OCI-LY7 (cell line): ENCODE data around the gene HEXB. TPM values are rescaled to one million over a fixed set of nuclear protein-coding genes. Genes with fewer than 3 reads are reported as not detected.

Experiments
- Bru-seq: library from RNA; stranded (reverse); fragments of 400-500 nt; gene quantifications from one replicate; lab custom pipeline; 2021; lab: Mats Ljungman, UMichigan
- BruChase-seq, 2 experiments: library from RNA; stranded (reverse); fragments of 400-500 nt; gene quantifications; one replicate each; lab custom pipeline; 2021; lab: Mats Ljungman, UMichigan
- BruUV-seq: library from RNA; stranded (reverse); fragments of 400-500 nt; replicated peaks from 2 replicates; lab custom pipeline; 2021; lab: Mats Ljungman, UMichigan
- CTCF ChIA-PET: fragments of 300-600 bp; sonication (Branson Sonifier 250); formaldehyde crosslinking; loops from one replicate; lab custom pipeline; 2022; ENCODE audit warnings: antibody characterized with exemption; ENCODE audit not compliant: unreplicated experiment; lab: Charles Lee
- POLR2A ChIA-PET: fragments of 300-600 bp; sonication (Branson Sonifier 250); formaldehyde crosslinking; loops from one replicate; lab custom pipeline; 2022; ENCODE audit warnings: antibody characterized with exemption; lab: Charles Lee
- DNase-seq: peaks from one replicate; pipeline ENCODE4 v3.0.0-alpha.2; 2015; ENCODE audit warnings: low spot score
- H2AFZ ChIP-seq: fragments of 200-600 bp; sonication (generic), shearing (Covaris generic); 2 replicates; pipeline ENCODE4 v1.6.1; 2014; ENCODE audit warnings: mild to moderate bottlenecking, antibody characterized with exemption, low read length, moderate library complexity
- H3K27ac ChIP-seq: fragments of 200-600 bp; sonication (generic); 2 replicates; pipeline ENCODE4 v1.5.1; 2014; ENCODE audit warnings: mixed run types, low read depth, mild to moderate bottlenecking, moderate library complexity, low read length, inconsistent platforms; ENCODE audit not compliant: poor library complexity, severe bottlenecking
- H3K36me3 ChIP-seq: fragments of 200-600 bp; sonication (generic); 2 replicates; pipeline ENCODE4 v1.6.1; 2014; ENCODE audit warnings: mild to moderate bottlenecking, antibody characterized with exemption, low read length, moderate library complexity, mixed read lengths; ENCODE audit not compliant: insufficient read depth
- H3K4me1 ChIP-seq: fragments of 200-600 bp; sonication (generic); 2 replicates; pipeline ENCODE4 v1.5.1; 2014; ENCODE audit warnings: mild to moderate bottlenecking, low read length; ENCODE audit not compliant: insufficient read depth, poor library complexity, severe bottlenecking
- H3K4me2 ChIP-seq: fragments of 200-600 bp; sonication (generic); 2 replicates; pipeline ENCODE4 v1.6.1; 2014; ENCODE audit warnings: mild to moderate bottlenecking, low read length
- H3K4me3 ChIP-seq: fragments of 200-600 bp; sonication (generic); 2 replicates; pipeline ENCODE4 v1.5.1; 2014; ENCODE audit warnings: mild to moderate bottlenecking, low read depth, low read length; ENCODE audit not compliant: poor library complexity, severe bottlenecking
- H3K79me2 ChIP-seq: fragments of 200-600 bp; sonication (generic); 2 replicates; pipeline ENCODE4 v1.6.1; 2016; ENCODE audit warnings: low read depth, mild to moderate bottlenecking, low read length, moderate library complexity, mixed read lengths; ENCODE audit not compliant: insufficient read depth
- H3K9me2 ChIP-seq: fragments of 200-600 bp; sonication (generic); 2 replicates; pipeline ENCODE4 v1.6.1; 2016; ENCODE audit warnings: mild to moderate bottlenecking, low read length, mixed read lengths; ENCODE audit not compliant: insufficient read depth
- H3K9me3 ChIP-seq: fragments of 200-600 bp; sonication (generic); 2 replicates; pipeline ENCODE4 v1.6.1; 2014; ENCODE audit warnings: mild to moderate bottlenecking, mixed run types, low read length, mixed read lengths
- H4K20me1 ChIP-seq: fragments of 200-600 bp; sonication (generic); 2 replicates; pipeline ENCODE4 v1.6.1; 2014; ENCODE audit warnings: mild to moderate bottlenecking, antibody characterized with exemption, low read length, moderate library complexity, mixed read lengths; ENCODE audit not compliant: insufficient read depth
- EZH2phosphoT487 ChIP-seq: fragments of 200-600 bp; sonication (generic); IDR thresholded peaks from 2 replicates; pipeline ENCODE4 v1.6.1; 2018; ENCODE audit warnings: low read depth, borderline replicate concordance, mild to moderate bottlenecking, mixed run types, antibody characterized with exemption, low read length, moderate library complexity, mixed read lengths
- intact Hi-C: fragments of 100-400 bp; cut with micrococcal nuclease; formaldehyde crosslinking; loops from one replicate; pipeline ENCODE4 v1.10.0; 2022; ENCODE audit not compliant: unreplicated experiment
- long read RNA-seq: library from polyadenylated mRNA; stranded (forward); transcript quantifications from one replicate; pipeline ENCODE4 v2.0.0, GENCODE V29; 2022
- total RNA-seq, 2 experiments: library from RNA; depleted of rRNA in 1 of 2; stranded (reverse); fragments of >200 nt in 1 of 2; shearing (Covaris generic) in 1 of 2; gene quantifications; 2 replicates each; pipeline ENCODE4 v1.2.3, GENCODE V29; 2014 to 2022
- TF ChIP-seq, protein P1 (sequence below): fragments of 200-600 bp; sonication (generic); conservative IDR thresholded peaks from 2 replicates; pipeline ENCODE4 v1.5.1; 2014; ENCODE audit warnings: mild to moderate bottlenecking, antibody characterized with exemption, low read length, moderate library complexity, mixed read lengths

The HEXB gene
- total RNA-seq (2014; rRNA removed; shearing (Covaris generic)) (23.8 and 27.4 TPM in 2 replicates), total RNA-seq (2022) (35.4 and 36.2 TPM in 2 replicates), Bru-seq, nascent RNA (percentile 45 among the genes with signal in this experiment), BruChase-seq, experiment 1, labeled RNA remaining after a 6-hour chase (percentile 49 among the genes with signal in this experiment), BruChase-seq, experiment 2, labeled RNA remaining after a 2-hour chase (percentile 43 among the genes with signal in this experiment)
- long read RNA-seq, transcript HEXB-201 (14 exons, 1,901 nt) = major isoform, 50 of 63 reads
- long read RNA-seq, partial matches to known transcripts = 5 of 63 reads
- long read RNA-seq, other reads (novel, unspliced or antisense) = 6 of 63 reads

GRCh38 chr5:74684900-74685851, at the start of gene HEXB:
Gene HEXB, plus strand, starts transcription at chr5:74685233. Its CDS starts 28 bp downstream, at chr5:74685261.
- ChIA-PET POLR2A (no interaction called here), CTCF (no interaction called here)
- no peaks in the 10 kb centered on the region for H3K9me3 ChIP-seq
- H4K20me1 ChIP-seq = no peaks in the 10 kb centered on the region
- no peaks in the 10 kb centered on the region for H3K9me2 ChIP-seq
- intact Hi-C loops = loop anchor here (5.0 kb wide), 1 partner anchor 82 kb away; the partner anchor contains the start of genes GFM2 and NSA2
- peak; percentile 72 for DNase-seq
- H3K4me1 ChIP-seq = peaks cover 25% of the 10 kb centered on the region
- H2AFZ ChIP-seq = peak within 1 kb of the TSS; percentile 98
- peak within 1 kb of the TSS; percentile 95 for H3K4me2 ChIP-seq
- H3K79me2 ChIP-seq = no peaks in the 10 kb centered on the region
- no peaks in the 10 kb centered on the region for H3K36me3 ChIP-seq
- H3K4me3 ChIP-seq = peak within 1 kb of the TSS; percentile 81
- H3K27ac ChIP-seq = no peak within 1 kb of the TSS
- no TSS peak for BruUV-seq
- no peak for TF ChIP-seq EZH2phosphoT487
- TF ChIP-seq, protein P1, sequence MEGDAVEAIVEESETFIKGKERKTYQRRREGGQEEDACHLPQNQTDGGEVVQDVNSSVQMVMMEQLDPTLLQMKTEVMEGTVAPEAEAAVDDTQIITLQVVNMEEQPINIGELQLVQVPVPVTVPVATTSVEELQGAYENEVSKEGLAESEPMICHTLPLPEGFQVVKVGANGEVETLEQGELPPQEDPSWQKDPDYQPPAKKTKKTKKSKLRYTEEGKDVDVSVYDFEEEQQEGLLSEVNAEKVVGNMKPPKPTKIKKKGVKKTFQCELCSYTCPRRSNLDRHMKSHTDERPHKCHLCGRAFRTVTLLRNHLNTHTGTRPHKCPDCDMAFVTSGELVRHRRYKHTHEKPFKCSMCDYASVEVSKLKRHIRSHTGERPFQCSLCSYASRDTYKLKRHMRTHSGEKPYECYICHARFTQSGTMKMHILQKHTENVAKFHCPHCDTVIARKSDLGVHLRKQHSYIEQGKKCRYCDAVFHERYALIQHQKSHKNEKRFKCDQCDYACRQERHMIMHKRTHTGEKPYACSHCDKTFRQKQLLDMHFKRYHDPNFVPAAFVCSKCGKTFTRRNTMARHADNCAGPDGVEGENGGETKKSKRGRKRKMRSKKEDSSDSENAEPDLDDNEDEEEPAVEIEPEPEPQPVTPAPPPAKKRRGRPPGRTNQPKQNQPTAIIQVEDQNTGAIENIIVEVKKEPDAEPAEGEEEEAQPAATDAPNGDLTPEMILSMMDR = peak; percentile 40

GRCh38 chr5:74636149-74636548, 48.9 kb upstream of the HEXB start:
- no peak overlapping the region for H3K4me3 ChIP-seq
- H3K79me2 ChIP-seq = peaks cover 14% of the 10 kb centered on the region; the same call in 1 of the 2 replicates
- H2AFZ ChIP-seq = no peak overlapping the region
- intact Hi-C loops = no loop called here
- no TSS peak for BruUV-seq
- no peaks in the 10 kb centered on the region for H3K9me3 ChIP-seq
- TF ChIP-seq, protein P1 = no peak
- no peak for TF ChIP-seq EZH2phosphoT487
- H3K27ac ChIP-seq = no peak overlapping the region
- H3K36me3 ChIP-seq = peaks cover 22% of the 10 kb centered on the region
- H3K4me1 ChIP-seq = peaks cover 44% of the 10 kb centered on the region
- DNase-seq = no peak
- CTCF ChIA-PET = no interaction called here
- H3K4me2 ChIP-seq = no peak overlapping the region
- peaks cover 9% of the 10 kb centered on the region; the same call in 1 of the 2 replicates for H4K20me1 ChIP-seq
- POLR2A ChIA-PET = no interaction called here
- H3K9me2 ChIP-seq = no peaks in the 10 kb centered on the region
